ENCODE measurements around the gene CHST8.

DNA sequence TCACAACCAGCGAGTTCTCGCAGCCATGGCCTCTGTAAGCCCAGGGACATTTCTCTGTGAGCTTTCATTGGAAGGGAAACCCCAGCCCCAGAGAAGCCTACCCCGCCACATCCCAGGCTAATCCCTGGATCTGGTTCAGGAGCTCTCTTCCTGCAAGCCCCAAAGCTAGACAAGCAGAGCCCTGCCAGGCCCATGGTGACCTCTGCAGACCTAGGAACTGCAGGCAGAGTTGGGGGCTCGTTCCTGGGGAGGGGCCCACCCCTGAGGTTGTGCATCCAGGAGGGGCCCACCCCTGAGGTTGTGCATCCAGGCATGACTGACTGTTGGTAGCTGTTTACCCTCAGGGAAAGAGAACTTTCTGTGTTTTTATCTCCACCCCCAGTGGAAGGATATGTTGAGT lies 196.7 kb downstream of the CHST8 start:
- TF ChIP-seq EZH2 (IDR thresholded peaks at IDR 0.05; ENCODE audit: low read depth) (no peak), CTCF (conservative IDR thresholded peaks at IDR 0.05) (no peak)
